Heart right ventricle (tissue), 16 donors: ENCODE results near the gene STXBP3. TPM values are rescaled to one million over a fixed set of nuclear protein-coding genes. Genes with fewer than 3 reads are reported as not detected.

Source experiments
- ATAC-seq, 8 donors: fragments of 200-7000 bp; cut with Tn5 transposase; one replicate each; pipeline ENCODE4 v1.9.1; 2020; ENCODE audit warnings: mild to moderate bottlenecking in 8 of 8, moderate library complexity in 8 of 8, moderate number of reproducible peaks in 1 of 8
- DNase-seq, 2 donors: peaks; one replicate each; pipeline ENCODE4 v3.0.0-alpha.2; 2020
- H3K27ac ChIP-seq, 10 donors: fragments of 200-600 bp; sonication (generic) in 2 of 10; one replicate each; pipeline versions ENCODE4 v1.5.0 to v1.8.0; 2020 to 2022; ENCODE audit warnings: mild to moderate bottlenecking in 3 of 10
- H3K27me3 ChIP-seq, 7 donors: fragments of 200-600 bp; one replicate each; pipeline ENCODE4 v1.8.0; 2021 to 2022; ENCODE audit warnings: mild to moderate bottlenecking in 2 of 7
- H3K36me3 ChIP-seq, 9 donors: fragments of 200-600 bp; sonication (generic) in 1 of 9; one replicate each; pipeline versions ENCODE4 v1.5.0 to v1.8.0; 2020 to 2022; ENCODE audit warnings: mild to moderate bottlenecking in 2 of 9
- H3K4me1 ChIP-seq, 9 donors: fragments of 200-600 bp; sonication (generic) in 1 of 9; one replicate each; pipeline versions ENCODE4 v1.5.0 to v1.8.0; 2020 to 2022; ENCODE audit warnings: mild to moderate bottlenecking in 4 of 9
- H3K4me3 ChIP-seq, 10 donors: fragments of 200-600 bp; sonication (generic) in 2 of 10; one replicate each; pipeline versions ENCODE4 v1.5.0 to v1.8.0; 2020 to 2022; ENCODE audit warnings: mild to moderate bottlenecking in 7 of 10, moderate library complexity in 2 of 10
- H3K9me3 ChIP-seq, 11 donors: fragments of 200-600 bp in 10 of 11; sonication (generic) in 2 of 11; one replicate each; pipeline versions ENCODE4 v1.5.0 to v1.8.0; 2013 to 2022; ENCODE audit warnings: mild to moderate bottlenecking in 2 of 11, control low read depth in 1 of 11, moderate library complexity in 1 of 11
- CTCF ChIP-seq, 9 donors: fragments of 200-600 bp; sonication (generic) in 2 of 9; IDR thresholded peaks; one replicate each; pipeline versions ENCODE4 v1.5.0 to v1.8.0; 2021 to 2022; ENCODE audit warnings: antibody characterized with exemption in 9 of 9, mild to moderate bottlenecking in 5 of 9, moderate library complexity in 1 of 9
- whole genome bisulfite sequencing, 2 donors: extraction: QIAGEN DNeasy Blood & Tissue Kit; methylation state at CpG; one replicate each; pipeline ENCODE4 v1.1.7; 2013; ENCODE audit warnings: inconsistent platforms in 1 of 2; 5-methylcytosine and 5-hydroxymethylcytosine counted together
- intact Hi-C, 10 donors: fragments of 100-400 bp; cut with DNase I; formaldehyde crosslinking; loops; one replicate each; pipeline versions ENCODE4 v1.11.1 to v1.14.2; 2022
- polyA plus RNA-seq, 2 donors: library from polyadenylated mRNA; stranded (reverse); fragments of 200-250 nt; gene quantifications; one replicate each; pipeline ENCODE4 v1.2.3, GENCODE V29; 2013
- total RNA-seq, 10 donors: library from RNA; stranded (reverse); fragmentation: NEBNext Ultra II Directional in 3 of 10; extraction: Animal tissue kit (Norgen Biotek cat#: 25700) in 3 of 10; gene quantifications; one replicate each; pipeline versions ENCODE4 v1.2.1 to v1.2.4, GENCODE V29; 2021 to 2023
- donor health status: Arrhythmogenic right ventricular cardiomyopathy.
- donor health status: ischemic (EF 13 %, LVEDD 7.1; RV severe dilation, severe dysfunction).
- donor health status: healthy with polysubstance abuse.
- donor health status: DM: no; HTN: yes; CAD: no.
- donor health status: DM: no; HTN: no; CAD: no.
- donor health status: ischemic (EF 25% LVEDD 6.9; RV normal size, moderate dysfunction).
- donor health status: ischemic (EF 25% LVEDD 5.7; RV mildly dilated, moderate dysfunction).
- donor health status: healthy.
- donor health status: DM: yes; HTN: yes; CAD: no.
- donor health status: Ischemic cardiomyopathy.
- donor health status: ischemic (EF 35%, LVEDD 5.7; RV mildly dilated, moderate dysfunction).
- donor health status: nonischemic (EF 11% LVEDD 7.7; RV severe dilation, severe dysfunction).
- donor health status: DM: yes; HTN: yes; CAD: no.
- donor health status: PGD.
- donor health status: ischemic (EF 29% LVEDD 5.4; RV normal size, mild dysfunction).
- donor health status: nonischemic (EF 23%, LVEDD 6.1; RV moderate dilation, normal function).

The STXBP3 gene
- total and polyA plus RNA-seq, 12 donors, result 18.1 to 34.5 (median 22.9) TPM

GRCh38 chr1:108703939-108704338, 42.5 kb upstream of the STXBP3 start:
- H3K4me1 ChIP-seq, result peaks cover 0 to 29% (median 0%) of the 10 kb centered on the region in 9 donors
- peaks cover 0 to 5% (median 0%) of the 10 kb centered on the region in 7 donors for H3K27me3 ChIP-seq
- 72 to 81% methylated on average over 6 of the region's 6 CpGs for WGBS, 2 donors
- intact Hi-C loops, result no loop called here
- H3K9me3 ChIP-seq, result no peaks in the 10 kb centered on the region
- H3K4me3 ChIP-seq, result no peak overlapping the region
- peaks cover 0 to 34% (median 24%) of the 10 kb centered on the region in 9 donors for H3K36me3 ChIP-seq
- ATAC-seq (no peak), DNase-seq (no peak)
- no peak overlapping the region for H3K27ac ChIP-seq
- TF ChIP-seq CTCF (IDR thresholded peaks at IDR 0.05), result no peak

GRCh38 chr1:108704496-108704895, 42.0 kb upstream of the STXBP3 start:
- Histone ChIP-seq H3K27me3 (peaks cover 0 to 5% (median 0%) of the 10 kb centered on the region in 7 donors), H3K4me1 (peaks cover 0 to 23% (median 0%) of the 10 kb centered on the region in 9 donors), H3K4me3 (no peak overlapping the region), H3K36me3 (peaks cover 0 to 29% (median 18%) of the 10 kb centered on the region in 9 donors), H3K9me3 (no peaks in the 10 kb centered on the region), H3K27ac (no peak overlapping the region)
- TF ChIP-seq CTCF (IDR thresholded peaks at IDR 0.05), result no peak
- DNase-seq (no peak), ATAC-seq (peak in 2 of 8 donors; percentile 49 to 58)
- intact Hi-C loops, result no loop called here
- WGBS, 2 donors, result 58 to 60% methylated on average over 2 of the region's 2 CpGs

- Histone ChIP-seq H3K27ac (no peak overlapping the region), H3K27me3 (peaks cover 0 to 5% (median 0%) of the 10 kb centered on the region in 7 donors), H3K4me1 (peaks cover 0 to 13% (median 0%) of the 10 kb centered on the region in 9 donors), H3K9me3 (no peaks in the 10 kb centered on the region), H3K4me3 (no peak overlapping the region), H3K36me3 (peaks cover 0 to 7% (median 3%) of the 10 kb centered on the region in 9 donors)
- no peak for DNase-seq
- WGBS, 2 donors, result 94 to 95% methylated on average over 3 of the region's 3 CpGs
- no peak for TF ChIP-seq CTCF (IDR thresholded peaks at IDR 0.05)
- no peak for ATAC-seq
- intact Hi-C loops, result no loop called here
Measured at GRCh38 chr1:108706643-108707042, 39.8 kb upstream of the STXBP3 start.

- TF ChIP-seq CTCF (IDR thresholded peaks at IDR 0.05), result peak in 4 of 9 donors; percentile 8 to 52 (median 18)
- ATAC-seq (no peak), DNase-seq (no peak)
- WGBS, 2 donors, result 62 to 63% methylated on average over 7 of the region's 7 CpGs
- no peak overlapping the region for H3K27ac ChIP-seq
- no peaks in the 10 kb centered on the region for H3K36me3 ChIP-seq
- peaks cover 0 to 10% (median 0%) of the 10 kb centered on the region in 9 donors for H3K4me1 ChIP-seq
- peaks cover 0 to 10% (median 3%) of the 10 kb centered on the region in 7 donors for H3K27me3 ChIP-seq
- no peaks in the 10 kb centered on the region for H3K9me3 ChIP-seq
- H3K4me3 ChIP-seq, result no peak overlapping the region
- intact Hi-C loops, result no loop called here
Measured at GRCh38 chr1:108708691-108709660, 37.5 kb upstream of the STXBP3 start.
